ENCODE results near the gene ABCA5.

Gene ABCA5

GRCh38 chr17:69335058-69335457 is 8.1 kb upstream of the ABCA5 start:
- DNase-seq (ENCODE audit: low read depth, low spot score), result peak; percentile 42

GRCh38 chr17:69333561-69333960 is 6.6 kb upstream of the ABCA5 start:
- no peak overlapping the region for H3K4me3 ChIP-seq (ENCODE audit: low read depth, low read length)
- no peak for DNase-seq (ENCODE audit: low read depth, low spot score)
- TF ChIP-seq CTCF (IDR thresholded peaks at IDR 0.05; ENCODE audit: low read depth, low read length), result no peak
- in situ Hi-C loops (cut with HindIII; ENCODE audit: low sequenced_read_pairs), result no loop called here

More at GRCh38 chr17:69335058-69335457, 8.1 kb upstream of the ABCA5 start:
- in situ Hi-C loops (cut with HindIII; ENCODE audit: low sequenced_read_pairs), result no loop called here
- TF ChIP-seq CTCF (IDR thresholded peaks at IDR 0.05; ENCODE audit: low read depth, low read length), result peak; percentile 48
- no peak overlapping the region for H3K4me3 ChIP-seq (ENCODE audit: low read depth, low read length)

GRCh38 chr17:69331756-69332155 is 4.8 kb upstream of the ABCA5 start:
- no peak for TF ChIP-seq CTCF (IDR thresholded peaks at IDR 0.05; ENCODE audit: low read depth, low read length)
- in situ Hi-C loops (cut with HindIII; ENCODE audit: low sequenced_read_pairs), result no loop called here
- no peak overlapping the region for H3K4me3 ChIP-seq (ENCODE audit: low read depth, low read length)
- DNase-seq (ENCODE audit: low read depth, low spot score), result no peak

- in situ Hi-C loops (cut with HindIII; ENCODE audit: low sequenced_read_pairs), result no loop called here
- H3K4me3 ChIP-seq (ENCODE audit: low read depth, low read length), result peak overlapping the region; percentile 68
- TF ChIP-seq CTCF (IDR thresholded peaks at IDR 0.05; ENCODE audit: low read depth, low read length), result no peak
- peak; percentile 45 for DNase-seq (ENCODE audit: low read depth, low spot score)
Observed at GRCh38 chr17:69326377-69327059, 415 bp downstream of the ABCA5 start.

- TF ChIP-seq CTCF (IDR thresholded peaks at IDR 0.05; ENCODE audit: low read depth, low read length), result no peak
Observed at GRCh38 chr17:69325518-69326376, 1.2 kb downstream of the ABCA5 start.

DNA sequence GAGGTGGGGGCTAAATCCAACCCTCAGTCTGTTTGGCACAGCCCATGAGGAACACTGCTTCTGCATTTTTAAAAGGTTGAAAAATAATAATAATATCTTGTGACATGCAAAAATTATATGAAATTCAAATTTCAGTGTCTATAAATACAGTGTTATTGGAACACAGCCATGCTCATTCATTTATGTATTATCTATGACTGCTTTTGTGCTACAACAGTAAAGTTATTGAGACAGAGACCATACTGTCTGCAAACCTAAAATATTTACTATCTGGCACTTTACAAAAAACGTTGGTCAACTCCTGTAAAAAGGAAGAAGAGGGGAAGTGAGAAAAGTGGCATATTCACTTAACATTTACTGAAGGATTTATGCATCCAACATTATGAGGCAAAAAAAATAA is 3.1 kb downstream of the ABCA5 start:
- no peak for DNase-seq (ENCODE audit: low read depth, low spot score)
- in situ Hi-C loops (cut with HindIII; ENCODE audit: low sequenced_read_pairs), result no loop called here
- TF ChIP-seq CTCF (IDR thresholded peaks at IDR 0.05; ENCODE audit: low read depth, low read length), result no peak
- no peak overlapping the region for H3K4me3 ChIP-seq (ENCODE audit: low read depth, low read length)

More at GRCh38 chr17:69325518-69326376, 1.2 kb downstream of the ABCA5 start:
- DNase-seq (ENCODE audit: low read depth, low spot score), result no peak
- in situ Hi-C loops (cut with HindIII; ENCODE audit: low sequenced_read_pairs), result no loop called here
- peak overlapping the region; percentile 68 for H3K4me3 ChIP-seq (ENCODE audit: low read depth, low read length)
